K562 (cell line): Measurements from ENCODE around the gene CPED1. TPM values are rescaled to one million over a fixed set of nuclear protein-coding genes. Genes with fewer than 3 reads are reported as not detected.

Experiments used
- ETV6 ChIP-seq, 3 experiments: fragments of 150-350 bp in 1 of 3; sonication (generic) in 1 of 3; formaldehyde crosslinking in 1 of 3; IDR thresholded peaks; 2 replicates each; pipeline versions ENCODE4 v1.6.1 to v1.8.0; 2014 to 2022; ENCODE audit warnings: borderline replicate concordance in 2 of 3, low read depth in 2 of 3, antibody characterized with exemption in 1 of 3, low read length in 1 of 3, mild to moderate bottlenecking in 1 of 3, missing genetic modification reagents in 1 of 3
- FIP1L1 ChIP-seq: fragments of 200-400 bp; formaldehyde crosslinking; IDR thresholded peaks from 2 replicates; pipeline ENCODE4 v1.6.1; 2018; ENCODE audit warnings: mild to moderate bottlenecking, low read depth, low read length; ENCODE audit not compliant: poor library complexity, severe bottlenecking
- HMG20B ChIP-seq: fragments of 250-450 bp; sonication (Bioruptor Pico); IDR thresholded peaks from 2 replicates; pipeline ENCODE4 v1.5.0; 2021; ENCODE audit warnings: mild to moderate bottlenecking
- ILF3 ChIP-seq: fragments of 450-650 bp; IDR thresholded peaks from 2 replicates; pipeline ENCODE4 v1.6.1; 2018; ENCODE audit warnings: antibody characterized with exemption, mild to moderate bottlenecking, moderate library complexity, borderline replicate concordance
- IRF1 ChIP-seq: sonication (generic); formaldehyde crosslinking; IDR thresholded peaks from 2 replicates; pipeline ENCODE4 v1.8.0; 2022; ENCODE audit warnings: missing genetic modification reagents, mild to moderate bottlenecking, borderline replicate concordance
- JUN ChIP-seq, 2 experiments: sonication (generic) in 1 of 2; formaldehyde crosslinking in 1 of 2; IDR thresholded peaks; 2 replicates each; pipeline versions ENCODE4 v1.6.1 to v1.8.0; 2012 to 2022; ENCODE audit warnings: borderline replicate concordance in 2 of 2, mild to moderate bottlenecking in 2 of 2, improper control_type of control experiment in 1 of 2, low read depth in 1 of 2, low read length in 1 of 2, missing genetic modification reagents in 1 of 2
- KAT2B ChIP-seq: IDR thresholded peaks from one replicate; pipeline ENCODE4 v1.6.1; 2012; ENCODE audit warnings: low read depth, mild to moderate bottlenecking, control low read depth, inconsistent platforms, low read length, moderate library complexity
- KAT8 ChIP-seq: fragments of 450-650 bp; IDR thresholded peaks from 2 replicates; pipeline ENCODE4 v1.6.1; 2016; ENCODE audit warnings: low read depth, mild to moderate bottlenecking
- LCOR ChIP-seq: sonication (generic); formaldehyde crosslinking; IDR thresholded peaks from 2 replicates; pipeline ENCODE4 v1.8.0; 2022; ENCODE audit warnings: mild to moderate bottlenecking, missing genetic modification reagents
- MBD2 ChIP-seq: sonication (generic); IDR thresholded peaks from 2 replicates; pipeline ENCODE4 v1.6.1; 2016; ENCODE audit warnings: low read depth, borderline replicate concordance
- RBFOX2 ChIP-seq: fragments of 200-400 bp; formaldehyde crosslinking; IDR thresholded peaks from 2 replicates; pipeline ENCODE4 v1.6.1; 2017; ENCODE audit warnings: low read depth, mild to moderate bottlenecking, low read length, moderate library complexity
- ZFX ChIP-seq: sonication (generic); formaldehyde crosslinking; IDR thresholded peaks from 2 replicates; pipeline ENCODE4 v1.8.0; 2022; ENCODE audit warnings: mild to moderate bottlenecking, missing genetic modification reagents, moderate library complexity
- ZNF23 ChIP-seq: fragments of 250-450 bp; sonication (Bioruptor Pico); IDR thresholded peaks from 2 replicates; pipeline ENCODE4 v1.4.0; 2020; ENCODE audit warnings: mild to moderate bottlenecking
- ZNF253 ChIP-seq: fragments of 250-450 bp; sonication (Bioruptor Pico); conservative IDR thresholded peaks from 2 replicates; pipeline ENCODE4 v1.6.1; 2021; ENCODE audit warnings: mild to moderate bottlenecking
- ZNF316 ChIP-seq: fragments of 450-650 bp; IDR thresholded peaks from 2 replicates; pipeline ENCODE4 v1.6.1; 2016
- polyA plus RNA-seq, 8 experiments: library from polyadenylated mRNA; depleted of rRNA in 4 of 8; stranded (reverse) in 5 of 8; unstranded in 3 of 8; fragments of >200 nt; fragmentation: Nextera tagmentation in 2 of 8; fragmentation: Illumina TruSeq in 1 of 8; extraction: Ambion mirVana in 2 of 8; extraction: Trizol in 1 of 8; gene quantifications; 2 replicates each; pipeline versions ENCODE4 v1.2.1 to v1.2.3, GENCODE V29; 2011 to 2014; ENCODE audit warnings: inconsistent platforms in 1 of 8, missing spikeins in 1 of 8
- total RNA-seq, 7 experiments: library from RNA; depleted of rRNA in 6 of 7; stranded (reverse); fragments of >200 nt in 6 of 7; fragmentation: Illumina TruSeq in 2 of 7; extraction: Trizol in 2 of 7; gene quantifications; 2 replicates each; pipeline versions ENCODE4 v1.2.1 to v1.2.3, GENCODE V29; 2011 to 2021; ENCODE audit warnings: low replicate concordance in 1 of 7
- TF ChIP-seq, protein P1 (sequence below), 2 experiments: fragments of 450-650 bp; conservative IDR thresholded peaks; 2 replicates each; pipeline ENCODE4 v1.6.1; 2017; ENCODE audit warnings: mild to moderate bottlenecking in 2 of 2, moderate library complexity in 2 of 2
- TF ChIP-seq, protein P2 (sequence below): sonication (generic); formaldehyde crosslinking; IDR thresholded peaks from 2 replicates; pipeline ENCODE4 v1.8.0; 2022; ENCODE audit warnings: mild to moderate bottlenecking, missing genetic modification reagents
- TF ChIP-seq, protein P3 (sequence below): fragments of 450-650 bp; formaldehyde crosslinking; conservative IDR thresholded peaks from 2 replicates; pipeline ENCODE4 v1.4.0; 2022; ENCODE audit warnings: mild to moderate bottlenecking, missing genetic modification characterization
- TF ChIP-seq, protein P4 (sequence below), 2 experiments: fragments of 450-650 bp in 1 of 2; IDR thresholded peaks; 2 replicates each; pipeline ENCODE4 v1.6.1; 2011 to 2017; ENCODE audit warnings: low read depth in 2 of 2, antibody characterized with exemption in 1 of 2, borderline replicate concordance in 1 of 2, low read length in 1 of 2, mild to moderate bottlenecking in 1 of 2, mixed read lengths in 1 of 2; ENCODE audit not compliant: control insufficient read depth in 1 of 2

CPED1 gene
- total and polyA plus RNA-seq, 9 of the 15 experiments (the other 6 are each of a cell fraction or from before 2014, with no cell fraction given): 195 to 393 (median 290) TPM

DNA sequence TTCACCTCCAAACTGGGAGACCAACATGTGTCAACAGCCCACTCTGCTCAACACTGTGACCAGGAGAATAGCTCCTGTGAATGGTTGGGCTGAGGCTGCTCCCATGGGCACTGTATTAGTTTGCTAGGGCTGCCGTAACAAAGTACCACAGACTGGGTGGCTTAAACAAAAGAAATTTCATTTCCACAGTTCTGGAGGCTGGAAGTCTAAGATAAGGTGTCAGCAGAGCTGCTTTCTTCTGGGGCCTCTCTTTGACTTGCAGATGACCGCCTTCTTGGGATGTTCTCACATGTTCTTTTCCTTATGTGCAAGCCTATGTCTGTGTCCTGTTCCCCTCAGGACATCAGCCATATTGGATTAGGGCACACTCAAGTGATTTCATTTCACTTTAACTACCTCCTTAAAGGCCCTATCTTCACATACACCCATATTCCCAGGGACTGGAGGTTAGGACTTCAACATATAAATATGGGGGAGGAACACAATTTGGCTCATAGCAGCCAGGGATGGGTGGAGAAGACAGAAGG is 90.3 kb downstream of the CPED1 start (continued):
- TF ChIP-seq, protein P1, sequence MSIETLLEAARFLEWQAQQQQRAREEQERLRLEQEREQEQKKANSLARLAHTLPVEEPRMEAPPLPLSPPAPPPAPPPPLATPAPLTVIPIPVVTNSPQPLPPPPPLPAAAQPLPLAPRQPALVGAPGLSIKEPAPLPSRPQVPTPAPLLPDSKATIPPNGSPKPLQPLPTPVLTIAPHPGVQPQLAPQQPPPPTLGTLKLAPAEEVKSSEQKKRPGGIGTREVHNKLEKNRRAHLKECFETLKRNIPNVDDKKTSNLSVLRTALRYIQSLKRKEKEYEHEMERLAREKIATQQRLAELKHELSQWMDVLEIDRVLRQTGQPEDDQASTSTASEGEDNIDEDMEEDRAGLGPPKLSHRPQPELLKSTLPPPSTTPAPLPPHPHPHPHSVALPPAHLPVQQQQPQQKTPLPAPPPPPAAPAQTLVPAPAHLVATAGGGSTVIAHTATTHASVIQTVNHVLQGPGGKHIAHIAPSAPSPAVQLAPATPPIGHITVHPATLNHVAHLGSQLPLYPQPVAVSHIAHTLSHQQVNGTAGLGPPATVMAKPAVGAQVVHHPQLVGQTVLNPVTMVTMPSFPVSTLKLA (conservative IDR thresholded peaks at IDR 0.05): 0 out of 4 replicates have a peak, but pooled peaks of 1 of the 2 experiments have one; percentile 11
- TF ChIP-seq ETV6 (IDR thresholded peaks at IDR 0.05; ENCODE audit: borderline replicate concordance in 1 of 2, low read depth in 2 of 2, low read length in 1 of 2) (no peak), ETV6 (CRISPR knock-in tag; IDR thresholded peaks at IDR 0.05; ENCODE audit: borderline replicate concordance) (no peak), RBFOX2 (peak; percentile 67), KAT8 (no peak), MBD2 (no peak), KAT2B (no peak), LCOR (CRISPR knock-in tag) (no peak), ZFX (CRISPR knock-in tag) (no peak; the same call in 1 of the 2 replicates), IRF1 (no peak), ZNF253 (CRISPR knock-in tag) (0 out of 2 replicates have a peak, but pooled peaks have one; percentile 42), ZNF316 (no peak), FIP1L1 (no peak), ZNF23 (no peak), JUN (IDR thresholded peaks at IDR 0.05; ENCODE audit: borderline replicate concordance, low read depth, low read length) (no peak), JUN (CRISPR knock-in tag; IDR thresholded peaks at IDR 0.05; ENCODE audit: borderline replicate concordance) (no peak), ILF3 (no peak), HMG20B (CRISPR knock-in tag) (no peak)
- TF ChIP-seq, protein P2, sequence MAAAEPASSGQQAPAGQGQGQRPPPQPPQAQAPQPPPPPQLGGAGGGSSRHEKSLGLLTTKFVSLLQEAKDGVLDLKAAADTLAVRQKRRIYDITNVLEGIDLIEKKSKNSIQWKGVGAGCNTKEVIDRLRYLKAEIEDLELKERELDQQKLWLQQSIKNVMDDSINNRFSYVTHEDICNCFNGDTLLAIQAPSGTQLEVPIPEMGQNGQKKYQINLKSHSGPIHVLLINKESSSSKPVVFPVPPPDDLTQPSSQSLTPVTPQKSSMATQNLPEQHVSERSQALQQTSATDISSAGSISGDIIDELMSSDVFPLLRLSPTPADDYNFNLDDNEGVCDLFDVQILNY: no peak
- TF ChIP-seq, protein P3, sequence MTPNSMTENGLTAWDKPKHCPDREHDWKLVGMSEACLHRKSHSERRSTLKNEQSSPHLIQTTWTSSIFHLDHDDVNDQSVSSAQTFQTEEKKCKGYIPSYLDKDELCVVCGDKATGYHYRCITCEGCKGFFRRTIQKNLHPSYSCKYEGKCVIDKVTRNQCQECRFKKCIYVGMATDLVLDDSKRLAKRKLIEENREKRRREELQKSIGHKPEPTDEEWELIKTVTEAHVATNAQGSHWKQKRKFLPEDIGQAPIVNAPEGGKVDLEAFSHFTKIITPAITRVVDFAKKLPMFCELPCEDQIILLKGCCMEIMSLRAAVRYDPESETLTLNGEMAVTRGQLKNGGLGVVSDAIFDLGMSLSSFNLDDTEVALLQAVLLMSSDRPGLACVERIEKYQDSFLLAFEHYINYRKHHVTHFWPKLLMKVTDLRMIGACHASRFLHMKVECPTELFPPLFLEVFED (CRISPR knock-in tag): no peak
- TF ChIP-seq, protein P4, sequence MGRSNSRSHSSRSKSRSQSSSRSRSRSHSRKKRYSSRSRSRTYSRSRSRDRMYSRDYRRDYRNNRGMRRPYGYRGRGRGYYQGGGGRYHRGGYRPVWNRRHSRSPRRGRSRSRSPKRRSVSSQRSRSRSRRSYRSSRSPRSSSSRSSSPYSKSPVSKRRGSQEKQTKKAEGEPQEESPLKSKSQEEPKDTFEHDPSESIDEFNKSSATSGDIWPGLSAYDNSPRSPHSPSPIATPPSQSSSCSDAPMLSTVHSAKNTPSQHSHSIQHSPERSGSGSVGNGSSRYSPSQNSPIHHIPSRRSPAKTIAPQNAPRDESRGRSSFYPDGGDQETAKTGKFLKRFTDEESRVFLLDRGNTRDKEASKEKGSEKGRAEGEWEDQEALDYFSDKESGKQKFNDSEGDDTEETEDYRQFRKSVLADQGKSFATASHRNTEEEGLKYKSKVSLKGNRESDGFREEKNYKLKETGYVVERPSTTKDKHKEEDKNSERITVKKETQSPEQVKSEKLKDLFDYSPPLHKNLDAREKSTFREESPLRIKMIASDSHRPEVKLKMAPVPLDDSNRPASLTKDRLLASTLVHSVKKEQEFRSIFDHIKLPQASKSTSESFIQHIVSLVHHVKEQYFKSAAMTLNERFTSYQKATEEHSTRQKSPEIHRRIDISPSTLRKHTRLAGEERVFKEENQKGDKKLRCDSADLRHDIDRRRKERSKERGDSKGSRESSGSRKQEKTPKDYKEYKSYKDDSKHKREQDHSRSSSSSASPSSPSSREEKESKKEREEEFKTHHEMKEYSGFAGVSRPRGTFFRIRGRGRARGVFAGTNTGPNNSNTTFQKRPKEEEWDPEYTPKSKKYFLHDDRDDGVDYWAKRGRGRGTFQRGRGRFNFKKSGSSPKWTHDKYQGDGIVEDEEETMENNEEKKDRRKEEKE (IDR thresholded peaks at IDR 0.05; ENCODE audit: borderline replicate concordance in 1 of 2, control insufficient read depth in 1 of 2, low read depth in 2 of 2, low read length in 1 of 2): 0 out of 4 replicates have a peak, but pooled peaks of 1 of the 2 experiments have one; percentile 34
